Heart left ventricle (tissue), 13 donors: Measurements from ENCODE around the gene VPREB1.
"Not testable (repeated sequence)": the region's sequence is repeated elsewhere in the genome, so short reads cannot be mapped to it uniquely, and the experiment has no call there.

Experiments used
- POLR2A ChIP-seq, 2 donors: fragments of 450-650 bp; IDR thresholded peaks; one replicate each; pipeline ENCODE4 v1.6.1; 2017; ENCODE audit warnings: antibody characterized with exemption in 2 of 2, mild to moderate bottlenecking in 2 of 2, moderate library complexity in 2 of 2
- TF ChIP-seq, protein P1 (sequence below), 12 donors: fragments of 200-600 bp; sonication (generic) in 4 of 12; IDR thresholded peaks; one replicate each; pipeline versions ENCODE4 v1.5.0 to v1.8.0; 2018 to 2022; ENCODE audit warnings: antibody characterized with exemption in 12 of 12, mild to moderate bottlenecking in 5 of 12
- donor health status: ischemic (EF 13 %, LVEDD 7.1; RV severe dilation, severe dysfunction).
- donor health status: DM: no; HTN: yes; CAD: no.
- donor health status: DM: no; HTN: no; CAD: no.
- donor health status: ischemic (EF 25% LVEDD 6.9; RV normal size, moderate dysfunction).
- donor health status: ischemic (EF 25% LVEDD 5.7; RV mildly dilated, moderate dysfunction).
- donor health status: ischemic (EF 35%, LVEDD 5.7; RV mildly dilated, moderate dysfunction).
- donor health status: nonischemic (EF 11% LVEDD 7.7; RV severe dilation, severe dysfunction).
- donor health status: DM: yes; HTN: yes; CAD: no.
- donor health status: PGD.
- donor health status: ischemic (EF 29% LVEDD 5.4; RV normal size, mild dysfunction).
- donor health status: nonischemic (EF 23%, LVEDD 6.1; RV moderate dilation, normal function).

DNA sequence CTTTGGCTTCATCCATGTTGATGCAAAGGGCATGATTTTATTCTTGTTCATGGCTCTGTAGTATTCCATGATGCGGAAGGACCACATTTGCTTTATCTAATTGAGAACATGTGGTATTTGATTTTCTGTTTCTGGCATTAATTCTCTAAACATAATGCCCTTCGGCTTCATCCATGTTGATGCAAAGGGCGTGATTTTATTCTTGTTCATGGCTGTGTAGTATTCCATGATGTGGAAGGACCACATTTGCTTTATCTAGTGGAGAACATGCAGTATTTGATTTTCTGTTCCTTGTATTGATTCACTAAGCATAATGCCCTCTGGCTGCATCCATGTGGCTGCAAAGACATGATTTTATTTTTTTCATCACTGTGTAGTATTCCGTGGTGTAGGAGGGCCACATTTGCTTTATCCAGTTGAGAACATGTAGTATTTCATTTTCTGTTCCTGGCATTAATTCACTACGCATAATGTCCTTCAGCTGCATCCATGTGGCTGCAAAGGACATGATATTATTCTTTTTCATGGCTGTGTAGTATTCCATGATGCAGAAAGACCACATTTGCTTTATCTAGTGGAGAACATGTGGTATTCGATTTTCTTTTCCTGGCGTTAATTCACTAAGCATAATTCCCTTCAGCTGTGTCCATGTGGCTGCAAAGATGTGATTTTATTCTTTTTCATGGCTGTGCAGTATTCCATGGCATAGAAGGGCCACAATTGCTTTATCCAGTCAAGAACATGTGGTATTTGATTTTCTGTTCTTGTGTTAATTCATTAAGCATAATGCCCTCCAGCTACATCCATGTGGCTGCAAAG lies 14.2 kb downstream of the VPREB1 start:
- TF ChIP-seq, protein P1, sequence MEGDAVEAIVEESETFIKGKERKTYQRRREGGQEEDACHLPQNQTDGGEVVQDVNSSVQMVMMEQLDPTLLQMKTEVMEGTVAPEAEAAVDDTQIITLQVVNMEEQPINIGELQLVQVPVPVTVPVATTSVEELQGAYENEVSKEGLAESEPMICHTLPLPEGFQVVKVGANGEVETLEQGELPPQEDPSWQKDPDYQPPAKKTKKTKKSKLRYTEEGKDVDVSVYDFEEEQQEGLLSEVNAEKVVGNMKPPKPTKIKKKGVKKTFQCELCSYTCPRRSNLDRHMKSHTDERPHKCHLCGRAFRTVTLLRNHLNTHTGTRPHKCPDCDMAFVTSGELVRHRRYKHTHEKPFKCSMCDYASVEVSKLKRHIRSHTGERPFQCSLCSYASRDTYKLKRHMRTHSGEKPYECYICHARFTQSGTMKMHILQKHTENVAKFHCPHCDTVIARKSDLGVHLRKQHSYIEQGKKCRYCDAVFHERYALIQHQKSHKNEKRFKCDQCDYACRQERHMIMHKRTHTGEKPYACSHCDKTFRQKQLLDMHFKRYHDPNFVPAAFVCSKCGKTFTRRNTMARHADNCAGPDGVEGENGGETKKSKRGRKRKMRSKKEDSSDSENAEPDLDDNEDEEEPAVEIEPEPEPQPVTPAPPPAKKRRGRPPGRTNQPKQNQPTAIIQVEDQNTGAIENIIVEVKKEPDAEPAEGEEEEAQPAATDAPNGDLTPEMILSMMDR (IDR thresholded peaks at IDR 0.05): not testable (repeated sequence)
- TF ChIP-seq POLR2A (IDR thresholded peaks at IDR 0.05): not testable (repeated sequence)
